Activated T-cell treated with anti-CD3 and anti-CD28 coated beads, Interleukin-2, amount 50 U/mL, for 4 hours (primary cell): ENCODE measurements around the gene OR10H5. TPM values are rescaled to one million over a fixed set of nuclear protein-coding genes. Genes with fewer than 3 reads are reported as not detected.
"Not testable (repeated sequence)": the region's sequence is repeated elsewhere in the genome, so short reads cannot be mapped to it uniquely, and the experiment has no call there.

Experiments
- ATAC-seq, 2 donors: fragments of 200-7000 bp; cut with Tn5 transposase; one replicate each; pipeline ENCODE4 v1.10.0; 2021
- DNase-seq: peaks from one replicate; pipeline ENCODE4 v3.0.0-alpha.2; 2020
- H3K27me3 Mint-ChIP-seq: one replicate; pipeline ENCODE4 v1.8.0; 2021; ENCODE audit warnings: low read depth, mixed read lengths
- H3K36me3 Mint-ChIP-seq: one replicate; pipeline ENCODE4 v1.8.0; 2022; ENCODE audit warnings: mixed read lengths; ENCODE audit not compliant: insufficient read depth
- H3K4me1 Mint-ChIP-seq: one replicate; pipeline ENCODE4 v1.8.0; 2021; ENCODE audit warnings: low read depth, mixed read lengths
- H3K4me3 Mint-ChIP-seq: one replicate; pipeline ENCODE4 v1.8.0; 2021; ENCODE audit warnings: mild to moderate bottlenecking, moderate library complexity, mixed read lengths
- H3K9me3 Mint-ChIP-seq: one replicate; pipeline ENCODE4 v1.8.0; 2021; ENCODE audit warnings: mixed read lengths
- total RNA-seq, 3 donors: library from RNA; stranded (reverse); gene quantifications; one replicate each; pipeline ENCODE4 v1.2.1, GENCODE V29; 2021

The OR10H5 gene
- total RNA-seq, 3 donors from 2014 or later: not detected

DNA sequence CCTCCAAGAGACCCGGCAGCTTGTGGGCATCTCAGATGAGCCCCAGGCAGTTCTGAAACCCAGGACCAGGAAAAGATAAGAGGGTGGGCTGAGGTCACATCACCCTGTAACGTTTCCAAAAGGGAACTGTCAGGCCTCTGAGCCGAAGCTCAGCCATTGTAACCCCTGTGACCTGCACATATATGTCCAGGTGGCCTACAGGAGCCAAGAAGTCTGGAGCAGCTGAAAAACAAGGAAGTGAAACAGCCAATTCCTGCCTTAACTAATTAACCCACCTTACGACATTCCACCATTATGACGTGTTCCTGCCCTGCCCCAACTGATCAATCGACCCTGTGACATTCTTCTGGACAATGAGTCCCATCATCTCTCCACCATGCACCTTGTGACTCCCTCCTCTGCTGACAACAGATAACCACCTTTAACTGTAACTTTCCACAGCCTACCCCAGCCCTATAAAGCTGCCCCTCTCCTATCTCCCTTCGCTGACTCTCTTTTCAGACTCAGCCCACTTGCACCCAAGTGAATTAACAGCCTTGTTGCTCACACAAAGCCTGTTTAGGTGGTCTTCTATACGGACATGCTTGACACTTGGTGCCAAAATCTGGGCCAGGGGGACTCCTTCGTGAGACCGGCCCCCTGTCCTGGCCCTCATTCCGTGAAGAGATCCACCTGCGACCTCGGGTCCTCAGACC, 41.3 kb downstream of the OR10H5 start:
- not testable (repeated sequence) for H3K36me3 Mint-ChIP-seq

DNA sequence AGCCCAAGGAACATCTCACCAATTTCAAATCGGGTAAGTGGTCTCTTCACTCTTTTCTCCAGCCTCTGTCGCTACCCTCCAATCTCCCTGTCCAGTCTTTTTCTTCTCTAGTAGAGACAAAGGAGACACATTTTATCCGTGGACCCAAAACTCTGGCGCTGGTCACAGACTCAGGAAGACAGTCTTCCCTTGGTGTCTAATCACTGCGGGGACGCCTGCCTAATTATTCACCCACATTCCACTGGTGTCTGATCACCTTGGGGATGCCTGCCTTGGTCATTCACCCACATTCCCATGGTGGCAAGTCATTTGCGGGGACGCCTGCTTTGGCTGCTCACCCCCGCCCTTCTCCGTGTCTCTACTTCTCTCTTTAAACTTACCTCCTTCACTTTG, 41.8 kb downstream of the OR10H5 start:
- Mint-ChIP-seq H3K36me3 (no peaks in the 10 kb centered on the region), H3K9me3 (no peaks in the 10 kb centered on the region), H3K4me1 (no peaks in the 10 kb centered on the region), H3K4me3 (no peak overlapping the region), H3K27me3 (no peaks in the 10 kb centered on the region)
- no peak for ATAC-seq
- DNase-seq: no peak

More for the DNA sequence above, 41.3 kb downstream of the OR10H5 start:
- not testable (repeated sequence) for ATAC-seq, DNase-seq, H3K4me3 Mint-ChIP-seq, H3K4me1 Mint-ChIP-seq, H3K27me3 Mint-ChIP-seq, H3K9me3 Mint-ChIP-seq

DNA sequence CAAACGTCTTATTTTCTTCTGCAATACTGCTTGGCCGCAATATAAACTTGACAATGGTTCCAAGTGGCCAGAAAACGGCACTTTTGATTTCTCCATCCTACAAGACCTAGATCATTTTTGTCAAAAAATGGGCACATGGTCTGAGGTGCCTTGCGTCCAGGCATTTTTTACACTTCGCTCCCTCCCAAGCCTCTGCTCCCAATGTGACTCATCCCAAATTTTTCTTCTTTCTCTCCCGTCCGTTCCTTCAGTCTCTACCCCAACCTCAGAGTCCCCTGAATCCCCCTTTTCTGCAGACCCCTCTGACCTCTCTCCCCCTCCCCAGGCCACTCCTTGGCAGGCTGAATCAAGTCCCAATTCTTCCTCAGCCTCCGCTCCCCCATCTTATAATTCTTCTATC, 42.3 kb downstream of the OR10H5 start:
- H3K36me3 Mint-ChIP-seq: no peaks in the 10 kb centered on the region
- no peaks in the 10 kb centered on the region for H3K9me3 Mint-ChIP-seq
- no peaks in the 10 kb centered on the region for H3K4me1 Mint-ChIP-seq
- DNase-seq (no peak), ATAC-seq (no peak)
- no peaks in the 10 kb centered on the region for H3K27me3 Mint-ChIP-seq
- H3K4me3 Mint-ChIP-seq: no peak overlapping the region

DNA sequence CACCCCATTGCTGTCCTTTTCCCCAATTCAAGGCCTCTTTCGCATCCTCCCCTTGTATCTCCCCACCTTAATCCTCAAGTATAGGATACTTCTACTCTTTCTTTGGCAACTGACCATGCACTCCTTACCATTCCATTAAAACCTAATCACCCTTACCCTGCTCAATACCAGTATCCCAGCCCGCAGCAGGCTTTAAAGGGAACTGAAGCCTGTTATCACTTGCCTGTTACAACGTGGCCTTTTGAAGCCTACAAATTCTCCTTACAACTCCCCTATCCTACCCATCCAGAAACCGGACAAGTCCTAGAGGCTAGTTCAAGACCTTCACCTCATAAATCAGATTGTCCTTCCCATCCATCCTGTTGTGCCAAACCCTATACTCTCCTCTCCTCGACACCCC, 44.2 kb downstream of the OR10H5 start:
- H3K4me1 Mint-ChIP-seq: peaks cover 11% of the 10 kb centered on the region
- no peaks in the 10 kb centered on the region for H3K27me3 Mint-ChIP-seq
- H3K36me3 Mint-ChIP-seq: no peaks in the 10 kb centered on the region
- no peak for DNase-seq
- H3K4me3 Mint-ChIP-seq: no peak overlapping the region
- ATAC-seq: no peak
- no peaks in the 10 kb centered on the region for H3K9me3 Mint-ChIP-seq

DNA sequence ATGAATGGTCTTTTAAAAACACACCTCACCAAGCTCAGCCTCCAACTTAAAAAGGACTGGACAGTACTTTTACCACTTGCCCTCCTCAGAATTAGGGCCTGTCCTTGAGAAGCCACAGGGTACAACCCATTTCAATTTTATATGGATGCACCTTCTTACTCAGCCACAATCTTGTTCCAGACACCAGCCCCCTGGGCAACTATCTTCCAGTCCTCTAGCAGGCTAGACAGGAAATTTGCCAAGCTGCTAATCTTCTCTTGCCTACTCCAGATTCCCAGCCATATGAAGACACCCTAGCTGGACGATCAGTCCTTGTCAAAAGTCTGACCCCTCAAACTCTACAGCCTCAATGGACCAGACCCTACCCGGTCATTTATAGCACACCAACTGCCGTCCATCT, 46.8 kb downstream of the OR10H5 start:
- not testable (repeated sequence) for H3K9me3 Mint-ChIP-seq, H3K36me3 Mint-ChIP-seq, H3K4me3 Mint-ChIP-seq, DNase-seq, H3K27me3 Mint-ChIP-seq, ATAC-seq
- H3K4me1 Mint-ChIP-seq: peaks cover 23% of the 10 kb centered on the region

DNA sequence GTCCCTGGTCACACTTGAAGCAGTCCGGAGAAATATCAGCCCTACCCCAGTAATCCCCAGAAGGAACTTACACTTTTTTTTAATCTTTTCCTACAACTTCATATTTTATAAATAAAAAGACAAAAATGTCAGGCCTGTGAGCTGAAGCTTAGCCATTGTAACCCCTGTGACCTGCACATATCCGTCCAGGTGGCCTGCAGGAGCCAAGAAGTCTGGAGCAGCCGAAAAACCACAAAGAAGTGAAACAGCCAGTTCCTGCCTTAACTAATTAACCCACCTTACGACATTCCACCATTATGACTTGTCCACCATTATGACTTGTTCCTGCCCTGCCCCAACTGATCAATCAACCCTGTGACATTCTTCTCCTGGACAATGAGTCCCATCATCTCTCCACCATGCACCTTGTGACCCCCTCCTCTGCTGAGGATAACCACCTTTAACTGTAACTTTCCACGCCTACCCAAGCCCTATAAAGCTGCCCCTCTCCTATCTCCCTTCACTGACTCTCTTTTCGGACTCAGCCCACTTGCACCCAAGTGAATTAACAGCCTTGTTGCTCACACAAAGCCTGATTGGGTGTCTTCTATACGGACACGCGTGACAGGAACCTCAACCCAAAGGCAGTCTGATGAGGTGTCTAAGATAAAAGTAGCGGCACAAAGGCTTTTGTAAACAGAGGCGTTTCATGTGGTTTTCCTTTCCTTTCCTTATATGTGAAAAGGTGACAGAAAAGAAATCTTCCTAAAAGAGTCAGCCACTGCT, 48.3 kb downstream of the OR10H5 start:
- Mint-ChIP-seq H3K4me1 (peaks cover 24% of the 10 kb centered on the region), H3K4me3 (peak overlapping the region; percentile 85)
- H3K9me3 Mint-ChIP-seq, H3K27me3 Mint-ChIP-seq, H3K36me3 Mint-ChIP-seq: not testable (repeated sequence)
- DNase-seq: peak; percentile 53
- ATAC-seq: peak in 1 of 2 donors; percentile 23

DNA sequence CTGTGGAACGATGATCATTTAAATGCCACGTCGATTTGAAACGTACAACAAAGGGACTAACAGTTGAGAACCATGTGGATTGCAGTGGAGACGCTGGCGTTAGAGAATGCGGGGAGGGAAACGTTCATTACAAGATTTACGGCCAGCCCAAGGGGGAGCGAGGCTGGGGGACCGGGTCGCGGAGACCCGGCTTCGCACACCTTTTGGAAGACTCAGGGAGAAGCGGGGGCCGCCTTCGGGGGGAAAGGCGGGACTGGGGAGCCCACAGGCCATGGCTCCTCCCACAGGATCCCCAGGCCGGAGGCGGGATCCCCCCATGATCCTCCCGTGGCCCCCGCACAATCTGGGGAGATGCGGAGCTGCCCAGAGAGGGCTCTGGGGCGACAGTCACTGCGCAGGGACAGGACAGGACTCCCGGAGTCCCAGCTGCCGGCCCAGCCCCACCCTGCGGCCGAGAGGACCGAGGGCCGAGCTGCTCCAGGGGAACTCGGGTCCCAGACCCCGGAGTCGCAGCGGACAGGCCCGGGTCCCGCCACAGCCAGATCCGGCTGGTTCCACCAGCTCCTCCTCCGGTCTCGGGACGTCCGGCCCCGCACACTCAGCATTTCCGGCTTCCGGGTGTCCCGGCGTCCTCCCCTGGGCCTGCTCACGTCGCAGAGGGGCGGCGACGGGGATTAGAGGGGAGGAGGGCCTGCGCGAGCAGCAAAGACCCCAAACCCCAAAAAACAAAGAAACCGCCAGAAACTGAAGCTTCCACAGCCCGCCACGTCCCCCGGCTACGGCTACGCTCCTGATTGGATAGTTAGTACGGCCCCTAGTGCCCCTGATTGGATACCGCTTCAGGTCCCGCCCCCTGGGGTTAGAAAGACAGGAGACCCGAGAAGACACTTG, 49.1 kb downstream of the OR10H5 start:
- Mint-ChIP-seq H3K36me3 (no peaks in the 10 kb centered on the region), H3K4me1 (peaks cover 24% of the 10 kb centered on the region), H3K4me3 (peak overlapping the region; percentile 85), H3K27me3 (no peaks in the 10 kb centered on the region), H3K9me3 (no peaks in the 10 kb centered on the region)
- ATAC-seq: peak; percentile 94 to 95
- DNase-seq: peak; percentile 92

DNA sequence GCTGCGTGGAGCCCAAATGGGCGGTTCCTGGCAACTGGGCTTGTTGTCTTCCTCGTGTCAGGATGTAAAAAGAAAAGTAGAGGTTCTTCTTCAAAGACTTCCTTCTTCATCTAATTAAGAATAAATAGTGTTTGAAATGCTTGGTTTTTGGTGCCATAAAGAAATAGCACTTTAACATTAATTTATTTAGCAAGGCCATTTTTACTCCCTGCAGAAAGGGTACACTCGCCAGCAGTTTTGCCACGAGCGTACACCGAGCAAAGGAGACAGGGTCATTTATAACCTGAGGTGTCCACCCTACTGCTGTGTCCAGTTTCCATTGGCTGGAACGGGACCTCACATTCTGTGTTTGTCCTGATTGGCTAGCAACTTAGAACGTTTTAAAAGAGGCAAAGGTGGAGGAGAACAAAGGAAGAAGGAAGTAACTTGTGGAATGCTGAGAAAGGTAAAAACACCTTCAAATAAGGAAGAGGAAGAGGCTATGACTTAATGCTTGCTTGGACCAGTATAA, 49.8 kb downstream of the OR10H5 start:
- no peaks in the 10 kb centered on the region for H3K27me3 Mint-ChIP-seq
- no peaks in the 10 kb centered on the region for H3K9me3 Mint-ChIP-seq
- H3K4me1 Mint-ChIP-seq: peaks cover 27% of the 10 kb centered on the region
- peak overlapping the region; percentile 85 for H3K4me3 Mint-ChIP-seq
- no peak for DNase-seq
- no peaks in the 10 kb centered on the region for H3K36me3 Mint-ChIP-seq
- ATAC-seq: no peak

DNA sequence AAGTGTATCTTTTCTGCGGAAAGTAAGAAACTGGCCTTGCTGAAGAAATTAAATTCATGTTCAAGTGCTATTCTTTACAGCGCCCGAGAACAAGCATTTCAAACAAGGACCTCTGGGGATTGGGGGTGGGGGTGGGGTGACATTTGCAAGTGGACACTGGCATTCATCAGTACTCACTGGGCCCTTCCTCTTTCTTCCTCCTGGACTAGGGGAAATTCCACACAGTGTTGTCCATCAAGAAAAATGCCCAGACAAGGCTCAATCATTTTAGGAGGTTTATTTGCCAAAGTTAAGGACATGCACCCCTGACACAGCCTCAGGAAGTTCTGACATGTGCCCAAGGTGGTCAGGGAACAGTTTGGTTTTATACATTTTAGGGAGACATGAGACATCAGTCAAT, 50.9 kb downstream of the OR10H5 start:
- DNase-seq (no peak), ATAC-seq (no peak)
- Mint-ChIP-seq H3K4me3 (no peak overlapping the region), H3K36me3 (no peaks in the 10 kb centered on the region), H3K9me3 (no peaks in the 10 kb centered on the region), H3K27me3 (no peaks in the 10 kb centered on the region), H3K4me1 (peaks cover 32% of the 10 kb centered on the region)

DNA sequence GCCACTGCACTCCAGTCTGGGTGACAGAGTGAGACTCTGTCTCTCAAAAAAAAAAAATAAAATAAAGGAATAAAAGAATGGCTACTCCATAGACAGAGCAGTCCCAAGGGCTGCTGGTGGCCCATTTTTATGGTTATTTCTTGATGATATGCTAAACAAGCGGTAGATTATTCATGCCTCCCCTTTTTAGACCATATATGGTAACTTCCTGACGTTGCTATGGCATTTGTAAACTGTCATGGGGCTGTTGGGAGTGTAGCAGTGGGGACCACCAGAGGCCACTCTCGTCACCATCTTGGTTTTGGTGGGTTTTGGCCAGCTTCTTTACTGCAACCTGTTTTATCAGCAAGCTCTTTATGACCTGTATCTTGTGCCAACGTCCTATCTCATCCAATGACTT, 52.4 kb downstream of the OR10H5 start:
- not testable (repeated sequence) for H3K36me3 Mint-ChIP-seq, ATAC-seq, DNase-seq, H3K27me3 Mint-ChIP-seq, H3K9me3 Mint-ChIP-seq, H3K4me3 Mint-ChIP-seq
- peaks cover 42% of the 10 kb centered on the region for H3K4me1 Mint-ChIP-seq

DNA sequence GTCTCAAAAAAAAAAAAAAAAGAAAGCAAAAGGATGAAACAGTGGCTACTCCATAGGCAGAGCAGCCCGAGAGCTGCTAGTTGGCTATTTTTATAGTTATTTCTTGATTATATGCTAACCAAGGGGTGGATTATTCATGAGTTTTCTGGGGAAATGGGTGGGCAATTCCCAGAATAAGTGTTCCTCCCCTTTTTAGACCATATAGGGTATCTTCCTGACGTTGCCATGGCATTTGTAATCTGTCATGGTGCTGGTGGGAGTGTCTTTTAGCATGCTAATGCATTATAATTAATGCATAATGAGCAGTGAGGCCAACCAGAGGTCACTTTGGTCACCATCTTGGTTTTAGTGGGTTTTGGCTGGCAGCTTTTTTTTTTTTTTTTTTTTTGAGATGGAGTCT, 53.4 kb downstream of the OR10H5 start:
- peaks cover 39% of the 10 kb centered on the region for H3K4me1 Mint-ChIP-seq
- H3K4me3 Mint-ChIP-seq: no peak overlapping the region
- no peak for ATAC-seq
- DNase-seq: no peak
- no peaks in the 10 kb centered on the region for H3K36me3 Mint-ChIP-seq
- no peaks in the 10 kb centered on the region for H3K27me3 Mint-ChIP-seq
- H3K9me3 Mint-ChIP-seq: no peaks in the 10 kb centered on the region

DNA sequence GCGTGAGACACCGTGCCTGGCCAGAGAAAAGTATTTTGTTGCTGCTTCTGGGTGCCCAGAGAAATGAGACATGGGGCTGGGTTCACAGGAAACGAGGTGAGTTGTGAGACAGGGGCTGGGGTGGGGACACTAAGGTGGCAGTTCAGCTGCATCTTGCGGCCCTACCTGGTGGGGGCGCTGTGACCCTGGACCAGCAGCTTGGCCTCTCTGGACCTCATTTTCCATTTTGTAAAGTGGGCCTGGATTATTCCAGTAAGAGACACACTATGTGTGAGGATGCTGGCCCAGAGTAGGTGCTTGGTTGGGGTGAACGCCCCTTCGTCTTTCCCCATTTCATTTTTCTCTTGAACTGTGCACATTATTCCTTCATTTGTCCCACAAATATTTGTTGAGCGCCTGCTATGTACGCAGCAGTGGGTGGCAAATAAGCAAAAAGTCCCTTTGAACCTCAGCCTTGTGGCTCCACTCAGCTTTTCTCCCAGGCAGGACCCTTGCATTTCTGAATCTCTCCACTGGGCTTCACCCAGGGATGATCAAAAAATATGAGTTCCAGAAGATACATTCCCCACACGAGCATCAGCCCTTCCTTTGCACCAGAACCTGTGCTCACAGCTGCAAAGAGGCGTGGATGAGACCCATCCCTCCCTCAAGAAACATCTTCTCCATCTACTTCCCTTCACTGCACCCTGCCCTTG, 54.6 kb downstream of the OR10H5 start:
- H3K36me3 Mint-ChIP-seq: no peaks in the 10 kb centered on the region
- peaks cover 44% of the 10 kb centered on the region for H3K4me1 Mint-ChIP-seq
- no peaks in the 10 kb centered on the region for H3K9me3 Mint-ChIP-seq
- no peaks in the 10 kb centered on the region for H3K27me3 Mint-ChIP-seq
- H3K4me3 Mint-ChIP-seq: no peak overlapping the region
- ATAC-seq (no peak), DNase-seq (no peak)

DNA sequence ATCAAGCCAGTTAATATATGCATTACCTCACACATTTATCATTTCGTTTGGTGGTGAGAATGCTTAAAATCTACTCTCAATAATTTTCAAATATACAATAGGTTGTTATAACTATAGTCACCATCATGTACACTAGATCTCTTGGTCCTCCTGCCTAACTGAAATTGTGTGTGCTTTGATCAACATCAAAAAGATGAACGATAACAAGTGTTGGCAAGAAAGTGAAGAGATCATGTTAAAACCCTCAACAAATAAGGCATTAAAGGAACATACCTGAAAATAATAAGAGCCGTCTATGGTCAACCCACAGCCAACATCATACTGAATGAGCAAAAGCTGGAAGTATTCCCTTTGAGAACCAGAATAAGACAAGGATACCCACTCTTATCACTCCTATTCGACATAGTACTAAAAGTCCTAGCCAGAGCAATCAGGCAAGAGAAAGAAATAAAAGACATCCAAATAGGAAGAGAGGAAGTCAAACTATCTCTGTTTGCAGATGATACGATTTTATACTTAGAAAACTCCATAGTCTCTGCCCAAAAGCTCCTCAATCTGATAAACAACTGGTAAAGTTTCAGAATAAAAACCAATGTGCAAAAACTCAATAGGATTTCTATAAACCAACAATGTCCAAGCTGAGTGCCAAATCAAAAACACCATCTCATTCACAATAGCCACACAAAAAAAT, 55.9 kb downstream of the OR10H5 start:
- DNase-seq (no peak), ATAC-seq (no peak)
- peaks cover 37% of the 10 kb centered on the region for H3K4me1 Mint-ChIP-seq
- H3K36me3 Mint-ChIP-seq: no peaks in the 10 kb centered on the region
- H3K4me3 Mint-ChIP-seq: no peak overlapping the region
- H3K27me3 Mint-ChIP-seq: no peaks in the 10 kb centered on the region
- H3K9me3 Mint-ChIP-seq: no peaks in the 10 kb centered on the region
